Activated naive CD8-positive, alpha-beta T cell treated with anti-CD3 and anti-CD28 coated beads for 36 hours (primary cell): ENCODE measurements around the gene DLGAP1. TPM values are rescaled to one million over a fixed set of nuclear protein-coding genes. Genes with fewer than 3 reads are reported as not detected.

ENCODE experiments used
- DNase-seq: peaks from one replicate; pipeline ENCODE4 v3.0.0; 2021
- H3K27ac Mint-ChIP-seq: one replicate; pipeline ENCODE4 v1.8.0; 2022; ENCODE audit warnings: mild to moderate bottlenecking, moderate library complexity, mixed read lengths
- H3K27me3 Mint-ChIP-seq: one replicate; pipeline ENCODE4 v1.8.0; 2022; ENCODE audit warnings: mild to moderate bottlenecking, mixed read lengths
- H3K36me3 Mint-ChIP-seq: one replicate; pipeline ENCODE4 v1.8.0; 2021; ENCODE audit warnings: mild to moderate bottlenecking, mixed read lengths
- H3K4me1 Mint-ChIP-seq: one replicate; pipeline ENCODE4 v1.8.0; 2021; ENCODE audit warnings: mixed read lengths
- H3K4me3 Mint-ChIP-seq: one replicate; pipeline ENCODE4 v1.8.0; 2022; ENCODE audit warnings: mild to moderate bottlenecking, moderate library complexity, mixed read lengths
- H3K9me3 Mint-ChIP-seq: one replicate; pipeline ENCODE4 v1.8.0; 2022; ENCODE audit warnings: mixed read lengths
- total RNA-seq, 2 experiments: library from RNA; stranded (reverse); gene quantifications; one replicate each; pipeline ENCODE4 v1.2.3, GENCODE V29; 2021

Gene DLGAP1
- total RNA-seq, 2 experiments from 2014 or later: not detected

GRCh38 chr18:4412286-4412685, 42.8 kb downstream of the DLGAP1 start:
- Mint-ChIP-seq H3K27me3 (no peaks in the 10 kb centered on the region), H3K4me1 (no peaks in the 10 kb centered on the region), H3K27ac (no peak overlapping the region), H3K36me3 (no peaks in the 10 kb centered on the region), H3K4me3 (no peak overlapping the region), H3K9me3 (peaks cover 3% of the 10 kb centered on the region)
- DNase-seq: no peak

GRCh38 chr18:4406856-4407255, 48.3 kb downstream of the DLGAP1 start:
- DNase-seq: no peak
- Mint-ChIP-seq H3K9me3 (peaks cover 5% of the 10 kb centered on the region), H3K27ac (no peak overlapping the region), H3K27me3 (no peaks in the 10 kb centered on the region), H3K4me1 (no peaks in the 10 kb centered on the region), H3K4me3 (no peak overlapping the region), H3K36me3 (no peaks in the 10 kb centered on the region)

- H3K4me3 Mint-ChIP-seq: no peak overlapping the region
- no peaks in the 10 kb centered on the region for H3K27me3 Mint-ChIP-seq
- DNase-seq: no peak
- H3K27ac Mint-ChIP-seq: no peak overlapping the region
- no peaks in the 10 kb centered on the region for H3K36me3 Mint-ChIP-seq
- H3K4me1 Mint-ChIP-seq: no peaks in the 10 kb centered on the region
- peaks cover 5% of the 10 kb centered on the region for H3K9me3 Mint-ChIP-seq
These were observed 49.1 kb downstream of the DLGAP1 start for GRCh38 chr18:4405965-4406364.

GRCh38 chr18:4403836-4404235, 51.3 kb downstream of the DLGAP1 start:
- Mint-ChIP-seq H3K9me3 (peaks cover 7% of the 10 kb centered on the region), H3K4me3 (no peak overlapping the region), H3K27me3 (no peaks in the 10 kb centered on the region), H3K4me1 (peaks cover 2% of the 10 kb centered on the region), H3K27ac (no peak overlapping the region), H3K36me3 (no peaks in the 10 kb centered on the region)
- DNase-seq: no peak

GRCh38 chr18:4400911-4401310, 54.2 kb downstream of the DLGAP1 start:
- H3K27ac Mint-ChIP-seq: no peak overlapping the region
- H3K4me3 Mint-ChIP-seq: no peak overlapping the region
- no peak for DNase-seq
- H3K27me3 Mint-ChIP-seq: no peaks in the 10 kb centered on the region
- peaks cover 4% of the 10 kb centered on the region for H3K9me3 Mint-ChIP-seq
- H3K36me3 Mint-ChIP-seq: no peaks in the 10 kb centered on the region
- peaks cover 2% of the 10 kb centered on the region for H3K4me1 Mint-ChIP-seq

GRCh38 chr18:4399929-4400328, 55.2 kb downstream of the DLGAP1 start:
- H3K36me3 Mint-ChIP-seq: no peaks in the 10 kb centered on the region
- DNase-seq: no peak
- H3K9me3 Mint-ChIP-seq: peaks cover 2% of the 10 kb centered on the region
- H3K4me1 Mint-ChIP-seq: peaks cover 2% of the 10 kb centered on the region
- H3K4me3 Mint-ChIP-seq: no peak overlapping the region
- no peak overlapping the region for H3K27ac Mint-ChIP-seq
- no peaks in the 10 kb centered on the region for H3K27me3 Mint-ChIP-seq

GRCh38 chr18:4394700-4395099, 60.4 kb downstream of the DLGAP1 start:
- DNase-seq: no peak
- no peaks in the 10 kb centered on the region for H3K27me3 Mint-ChIP-seq
- H3K27ac Mint-ChIP-seq: no peak overlapping the region
- H3K4me1 Mint-ChIP-seq: no peaks in the 10 kb centered on the region
- peaks cover 2% of the 10 kb centered on the region for H3K9me3 Mint-ChIP-seq
- H3K4me3 Mint-ChIP-seq: no peak overlapping the region
- H3K36me3 Mint-ChIP-seq: no peaks in the 10 kb centered on the region

GRCh38 chr18:4391859-4392258, 63.2 kb downstream of the DLGAP1 start:
- H3K4me3 Mint-ChIP-seq: no peak overlapping the region

GRCh38 chr18:4385876-4386275, 69.2 kb downstream of the DLGAP1 start:
- DNase-seq: no peak
- H3K4me1 Mint-ChIP-seq: no peaks in the 10 kb centered on the region
- no peaks in the 10 kb centered on the region for H3K36me3 Mint-ChIP-seq
- H3K4me3 Mint-ChIP-seq: no peak overlapping the region
- peaks cover 2% of the 10 kb centered on the region for H3K9me3 Mint-ChIP-seq
- H3K27me3 Mint-ChIP-seq: no peaks in the 10 kb centered on the region
- H3K27ac Mint-ChIP-seq: no peak overlapping the region

More at GRCh38 chr18:4391859-4392258, 63.2 kb downstream of the DLGAP1 start:
- H3K4me1 Mint-ChIP-seq: no peaks in the 10 kb centered on the region
- no peaks in the 10 kb centered on the region for H3K36me3 Mint-ChIP-seq
- no peak for DNase-seq
- H3K9me3 Mint-ChIP-seq: peaks cover 2% of the 10 kb centered on the region
- H3K27me3 Mint-ChIP-seq: no peaks in the 10 kb centered on the region
- no peak overlapping the region for H3K27ac Mint-ChIP-seq

- Mint-ChIP-seq H3K4me1 (no peaks in the 10 kb centered on the region), H3K36me3 (no peaks in the 10 kb centered on the region), H3K4me3 (no peak overlapping the region), H3K27me3 (no peaks in the 10 kb centered on the region), H3K27ac (no peak overlapping the region), H3K9me3 (peaks cover 1% of the 10 kb centered on the region)
- DNase-seq: no peak
These were observed 70.2 kb downstream of the DLGAP1 start for GRCh38 chr18:4384932-4385331.

GRCh38 chr18:4374564-4374963, 80.5 kb downstream of the DLGAP1 start:
- Mint-ChIP-seq H3K4me3 (no peak overlapping the region), H3K4me1 (no peaks in the 10 kb centered on the region), H3K27ac (no peak overlapping the region), H3K36me3 (no peaks in the 10 kb centered on the region), H3K27me3 (no peaks in the 10 kb centered on the region), H3K9me3 (no peaks in the 10 kb centered on the region)
- no peak for DNase-seq

GRCh38 chr18:4369705-4370104, 85.4 kb downstream of the DLGAP1 start:
- H3K4me3 Mint-ChIP-seq: no peak overlapping the region
- H3K9me3 Mint-ChIP-seq: peaks cover 2% of the 10 kb centered on the region
- H3K4me1 Mint-ChIP-seq: no peaks in the 10 kb centered on the region
- H3K27ac Mint-ChIP-seq: no peak overlapping the region
- H3K36me3 Mint-ChIP-seq: no peaks in the 10 kb centered on the region
- no peak for DNase-seq
- no peaks in the 10 kb centered on the region for H3K27me3 Mint-ChIP-seq

GRCh38 chr18:4360221-4360715, 94.8 kb downstream of the DLGAP1 start:
- Mint-ChIP-seq H3K4me3 (no peak overlapping the region), H3K9me3 (peaks cover 13% of the 10 kb centered on the region), H3K27me3 (no peaks in the 10 kb centered on the region), H3K4me1 (no peaks in the 10 kb centered on the region), H3K36me3 (peaks cover 2% of the 10 kb centered on the region), H3K27ac (no peak overlapping the region)
- no peak for DNase-seq

- DNase-seq: no peak
- Mint-ChIP-seq H3K4me3 (no peak overlapping the region), H3K27me3 (no peaks in the 10 kb centered on the region), H3K36me3 (peaks cover 2% of the 10 kb centered on the region), H3K27ac (no peak overlapping the region), H3K4me1 (no peaks in the 10 kb centered on the region), H3K9me3 (peaks cover 9% of the 10 kb centered on the region)
These were observed 96.5 kb downstream of the DLGAP1 start for GRCh38 chr18:4358618-4359017.

- Mint-ChIP-seq H3K36me3 (peaks cover 2% of the 10 kb centered on the region), H3K4me3 (no peak overlapping the region), H3K9me3 (peaks cover 7% of the 10 kb centered on the region), H3K27me3 (no peaks in the 10 kb centered on the region), H3K27ac (no peak overlapping the region), H3K4me1 (no peaks in the 10 kb centered on the region)
- DNase-seq: no peak
These were observed 97.5 kb downstream of the DLGAP1 start for GRCh38 chr18:4357579-4357978.

- peaks cover 3% of the 10 kb centered on the region for H3K9me3 Mint-ChIP-seq
- no peak overlapping the region for H3K4me3 Mint-ChIP-seq
- DNase-seq: no peak
- no peak overlapping the region for H3K27ac Mint-ChIP-seq
- no peaks in the 10 kb centered on the region for H3K27me3 Mint-ChIP-seq
- H3K4me1 Mint-ChIP-seq: no peaks in the 10 kb centered on the region
- peaks cover 2% of the 10 kb centered on the region for H3K36me3 Mint-ChIP-seq
These were observed 98.2 kb downstream of the DLGAP1 start for GRCh38 chr18:4356929-4357328.
